IPS-15b (cell line): ENCODE data around the gene ZNF518A.
A peak's percentile ranks its signal among the peaks of the same experiment; 100 is the strongest.

Source experiments
- H3K27me3 ChIP-seq: one replicate; pipeline ENCODE4 v1.6.1; 2013; ENCODE audit warnings: low read length; ENCODE audit not compliant: control insufficient read depth, insufficient read depth
- H3K36me3 ChIP-seq: one replicate; pipeline ENCODE4 v1.6.1; 2013; ENCODE audit warnings: low read length; ENCODE audit not compliant: control insufficient read depth, insufficient read depth
- H3K4me1 ChIP-seq: one replicate; pipeline ENCODE4 v1.6.1; 2013; ENCODE audit warnings: mild to moderate bottlenecking, low read length; ENCODE audit not compliant: control insufficient read depth, insufficient read depth
- H3K4me3 ChIP-seq: one replicate; pipeline ENCODE4 v1.5.1; 2013; ENCODE audit warnings: low read depth, low read length
- H3K9ac ChIP-seq: one replicate; pipeline ENCODE4 v1.6.1; 2013; ENCODE audit warnings: low read depth, mild to moderate bottlenecking, low read length
- H3K9me3 ChIP-seq: one replicate; pipeline ENCODE4 v1.6.1; 2013; ENCODE audit warnings: mild to moderate bottlenecking, low read length; ENCODE audit not compliant: control insufficient read depth, insufficient read depth

Gene ZNF518A

DNA sequence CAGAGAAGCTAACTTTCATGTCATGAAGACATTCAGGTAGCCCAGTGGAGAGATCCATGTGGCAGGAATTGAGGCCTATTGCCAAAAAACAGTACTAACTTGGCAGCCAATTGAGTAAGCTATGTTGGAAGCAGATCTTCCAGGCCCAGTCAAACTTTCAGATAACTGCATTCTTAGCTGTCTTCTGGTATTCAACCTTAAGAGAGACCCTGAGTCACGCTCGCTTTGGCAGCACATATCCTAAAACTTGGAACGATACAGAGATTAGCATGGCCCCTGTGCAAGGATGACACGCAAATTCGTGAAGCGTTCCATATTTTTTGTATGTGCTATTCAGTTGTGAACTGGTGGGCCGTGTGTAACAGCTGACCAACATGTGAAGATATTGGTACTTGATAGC lies 17.6 kb upstream of the ZNF518A start:
- H3K36me3 ChIP-seq = no peaks in the 10 kb centered on the region
- no peaks in the 10 kb centered on the region for H3K27me3 ChIP-seq
- no peak overlapping the region for H3K9ac ChIP-seq
- H3K4me1 ChIP-seq = no peaks in the 10 kb centered on the region
- H3K4me3 ChIP-seq = no peak overlapping the region
- no peaks in the 10 kb centered on the region for H3K9me3 ChIP-seq

DNA sequence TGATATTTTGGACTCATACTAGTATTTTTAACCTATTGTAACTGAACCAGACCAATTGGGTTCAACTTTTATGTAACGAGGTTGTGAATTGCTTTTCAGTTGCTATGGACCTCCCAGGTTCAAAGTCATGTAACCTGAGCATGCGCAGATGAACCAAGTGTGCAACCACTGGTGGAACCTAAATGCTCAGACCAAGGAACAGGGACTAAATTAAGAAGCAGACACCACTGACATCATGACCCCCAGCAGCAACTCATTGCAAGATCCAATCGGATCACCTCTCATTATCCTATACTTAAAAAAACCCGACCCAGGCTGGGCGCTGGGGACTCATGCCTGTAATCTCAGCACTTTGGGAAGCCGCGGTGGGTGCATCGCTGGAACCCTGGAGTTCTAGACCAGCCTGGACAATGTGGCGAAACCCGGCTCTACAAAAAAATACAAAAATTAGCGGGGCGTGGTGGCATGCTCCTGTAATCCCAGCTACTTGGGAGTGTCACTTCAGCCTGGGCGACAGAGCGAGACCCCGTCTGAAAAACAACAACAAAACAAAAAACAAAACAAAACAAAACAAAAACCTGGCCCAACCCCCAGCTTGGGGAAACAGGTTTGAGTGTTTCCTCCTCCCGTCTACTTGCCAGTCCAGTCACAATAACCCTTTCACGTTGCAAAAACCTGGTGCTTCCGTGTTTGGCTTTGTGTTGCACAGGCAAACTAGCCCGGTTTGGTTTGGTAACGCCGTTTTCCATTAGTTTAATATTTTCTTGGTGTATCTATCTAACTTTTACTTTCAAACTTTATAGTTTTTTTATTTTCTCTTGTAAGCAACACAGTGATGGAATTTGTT lies 11.3 kb upstream of the ZNF518A start:
- Histone ChIP-seq H3K36me3 (no peaks in the 10 kb centered on the region), H3K27me3 (no peaks in the 10 kb centered on the region), H3K4me3 (no peak overlapping the region), H3K9me3 (no peaks in the 10 kb centered on the region), H3K4me1 (no peaks in the 10 kb centered on the region), H3K9ac (no peak overlapping the region)

DNA sequence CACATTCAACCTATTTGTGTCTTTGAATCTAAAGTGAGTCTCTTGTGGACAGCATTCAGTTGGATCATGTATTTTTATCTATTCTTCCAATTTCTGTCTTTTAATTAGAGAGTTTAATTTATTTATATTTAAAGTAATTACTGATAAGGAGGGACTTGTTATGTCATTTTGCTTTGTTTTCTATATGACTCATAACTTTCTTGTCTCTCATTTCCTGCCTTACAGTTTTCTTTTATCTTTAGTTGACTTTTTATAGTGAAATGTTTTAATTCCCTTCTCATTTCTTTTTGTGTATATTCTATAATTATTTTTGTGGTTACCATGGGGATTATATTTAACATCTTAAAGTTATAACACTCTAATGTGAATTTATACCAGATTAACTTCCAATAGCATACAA lies 7.3 kb upstream of the ZNF518A start:
- H3K36me3 ChIP-seq = no peaks in the 10 kb centered on the region
- no peak overlapping the region for H3K9ac ChIP-seq
- H3K4me3 ChIP-seq = no peak overlapping the region
- H3K9me3 ChIP-seq = no peaks in the 10 kb centered on the region
- H3K4me1 ChIP-seq = peaks cover 4% of the 10 kb centered on the region
- no peaks in the 10 kb centered on the region for H3K27me3 ChIP-seq

DNA sequence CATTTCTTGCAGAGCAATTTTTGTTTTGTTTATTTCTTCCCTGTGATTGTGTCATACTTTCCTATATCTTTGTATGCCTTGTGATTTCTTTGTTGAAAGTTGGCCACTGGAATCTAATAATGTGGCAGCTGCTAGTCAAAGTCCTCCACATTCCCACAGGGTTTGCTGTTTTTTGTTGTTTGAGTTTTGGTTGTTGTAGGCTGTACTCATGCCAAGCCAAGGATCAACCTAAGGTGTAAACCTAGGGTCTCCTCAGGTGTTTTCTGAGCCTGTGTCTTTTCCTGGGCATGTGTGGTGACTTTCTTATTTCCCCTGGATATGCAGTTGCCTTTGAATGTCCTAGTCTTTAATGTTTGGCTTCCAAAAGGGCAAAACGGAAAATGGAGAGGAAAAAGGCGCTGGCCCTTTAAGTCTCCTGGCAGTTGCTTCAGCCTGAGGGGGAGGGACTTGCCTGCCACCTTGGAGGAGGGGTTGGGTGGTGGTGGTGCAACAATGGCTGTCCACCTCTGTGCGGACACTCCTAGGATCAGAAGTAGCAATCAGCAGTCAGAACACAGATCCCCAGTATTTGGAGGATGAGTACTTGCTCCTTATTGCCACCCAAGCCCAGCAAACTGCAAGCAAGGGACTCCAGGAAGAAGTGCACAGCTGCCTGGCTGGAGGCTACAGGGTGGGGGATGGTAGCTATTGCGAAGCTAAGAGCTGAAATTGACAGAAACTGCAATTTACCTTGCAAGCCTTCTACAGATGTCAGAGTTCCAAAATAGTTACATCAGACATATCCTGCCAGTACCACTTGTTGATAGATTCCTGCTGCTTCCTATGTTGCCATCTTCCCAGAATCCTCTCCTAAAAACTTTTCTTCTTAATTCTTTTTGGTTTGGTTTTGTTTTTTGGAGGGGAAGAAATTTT lies 5.6 kb upstream of the ZNF518A start:
- Histone ChIP-seq H3K9me3 (no peaks in the 10 kb centered on the region), H3K36me3 (no peaks in the 10 kb centered on the region), H3K4me3 (peak overlapping the region; percentile 70), H3K4me1 (peaks cover 4% of the 10 kb centered on the region), H3K27me3 (no peaks in the 10 kb centered on the region), H3K9ac (peak overlapping the region; percentile 62)

DNA sequence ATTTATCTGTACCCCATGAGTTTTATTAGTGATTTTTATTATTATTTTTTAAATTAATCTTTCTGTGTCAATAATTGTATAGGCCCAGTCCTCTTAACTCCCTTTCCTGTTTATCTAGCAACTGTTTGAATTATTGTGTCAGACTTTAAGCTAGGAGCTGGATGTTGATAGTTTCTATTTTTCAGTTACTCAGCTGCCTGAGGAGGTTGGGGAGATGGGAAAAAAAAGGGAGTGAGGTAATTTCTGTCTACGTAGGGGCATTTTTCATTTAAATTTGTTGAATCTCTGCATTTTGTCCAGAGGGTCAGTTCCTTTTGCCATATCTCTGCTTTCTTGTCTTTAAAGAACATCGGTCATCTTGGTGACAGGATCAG lies 5.0 kb upstream of the ZNF518A start:
- peaks cover 4% of the 10 kb centered on the region for H3K4me1 ChIP-seq
- no peaks in the 10 kb centered on the region for H3K36me3 ChIP-seq
- H3K4me3 ChIP-seq = peak overlapping the region; percentile 70
- no peak overlapping the region for H3K9ac ChIP-seq
- H3K9me3 ChIP-seq = no peaks in the 10 kb centered on the region
- no peaks in the 10 kb centered on the region for H3K27me3 ChIP-seq

DNA sequence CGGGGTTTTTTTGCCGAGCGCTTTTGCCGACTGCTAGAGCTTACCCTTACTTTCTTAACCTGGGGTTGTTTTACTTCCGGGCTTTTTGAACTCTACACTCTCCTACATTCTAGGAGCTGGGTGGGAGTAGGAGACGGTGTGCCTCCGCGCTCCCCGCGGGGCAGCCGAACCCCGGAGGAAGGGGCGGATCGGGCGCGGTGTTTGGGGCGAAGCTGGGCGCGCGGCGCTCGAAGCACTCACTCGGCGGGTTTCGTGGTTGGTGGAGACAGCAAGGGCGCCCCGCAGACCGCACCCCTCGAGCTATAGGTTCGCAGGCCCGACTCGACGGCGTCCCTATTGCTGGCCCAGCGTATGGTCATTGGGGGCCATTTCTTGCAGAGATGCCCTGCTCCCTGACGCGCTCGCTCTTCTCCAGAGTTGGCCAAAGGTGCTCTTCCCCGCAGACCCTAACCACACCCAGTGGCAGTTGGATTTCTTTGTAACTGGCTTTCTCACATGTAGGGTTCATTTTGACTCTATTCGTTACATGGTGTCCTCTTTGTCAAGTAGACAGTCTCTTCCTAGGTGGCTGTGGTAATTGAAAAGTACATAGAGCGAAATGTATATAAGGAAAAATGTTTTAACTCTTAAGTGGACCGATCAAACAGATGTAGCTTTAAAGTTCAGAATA lies 364 bp downstream of the ZNF518A start:
- peaks cover 7% of the 10 kb centered on the region for H3K36me3 ChIP-seq
- peak overlapping the region; percentile 97 for H3K4me3 ChIP-seq
- H3K27me3 ChIP-seq = no peaks in the 10 kb centered on the region
- H3K9ac ChIP-seq = peak overlapping the region; percentile 100
- H3K4me1 ChIP-seq = peaks cover 3% of the 10 kb centered on the region
- no peaks in the 10 kb centered on the region for H3K9me3 ChIP-seq

DNA sequence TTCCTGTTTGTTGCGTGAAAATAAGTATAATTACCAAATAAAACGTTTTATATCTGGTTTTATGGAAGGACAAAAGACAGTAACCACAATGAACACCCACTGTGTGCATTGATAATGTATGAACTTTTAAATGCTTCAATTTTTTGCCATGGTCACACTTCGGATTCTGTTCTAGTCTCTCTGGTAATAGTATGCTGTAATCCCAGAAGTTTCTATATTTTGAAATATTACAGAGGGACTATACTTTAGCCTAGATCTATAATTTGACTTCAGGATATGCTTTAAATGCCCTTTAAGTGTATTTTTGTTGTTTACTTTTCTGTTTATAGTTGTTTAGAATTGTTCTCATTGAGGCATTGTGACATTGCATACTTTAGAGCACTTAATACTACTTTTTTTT lies 1.5 kb downstream of the ZNF518A start:
- no peaks in the 10 kb centered on the region for H3K9me3 ChIP-seq
- peaks cover 3% of the 10 kb centered on the region for H3K4me1 ChIP-seq
- H3K27me3 ChIP-seq = no peaks in the 10 kb centered on the region
- H3K4me3 ChIP-seq = peak overlapping the region; percentile 97
- H3K36me3 ChIP-seq = peaks cover 7% of the 10 kb centered on the region
- no peak overlapping the region for H3K9ac ChIP-seq

DNA sequence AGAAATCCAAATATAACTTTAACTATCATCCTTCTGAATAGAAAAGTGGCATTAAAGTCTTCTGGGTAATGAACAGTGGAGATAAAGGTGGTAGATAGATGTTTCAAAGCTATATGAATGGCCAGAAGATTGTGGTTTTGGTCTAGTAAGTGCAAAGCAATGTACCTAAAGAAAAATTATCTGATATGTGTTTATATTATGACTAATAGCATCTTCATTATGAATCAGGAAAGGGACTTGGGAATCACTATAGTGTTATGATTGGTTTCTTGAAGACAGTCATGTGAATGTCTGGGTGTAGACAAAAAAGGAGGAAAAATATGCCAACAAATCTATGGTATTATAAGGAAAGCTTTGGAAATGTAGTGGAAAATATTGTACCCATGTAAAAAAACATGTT lies 3.0 kb downstream of the ZNF518A start:
- no peak overlapping the region for H3K4me3 ChIP-seq
- peaks cover 3% of the 10 kb centered on the region for H3K4me1 ChIP-seq
- peaks cover 7% of the 10 kb centered on the region for H3K36me3 ChIP-seq
- no peaks in the 10 kb centered on the region for H3K27me3 ChIP-seq
- H3K9me3 ChIP-seq = no peaks in the 10 kb centered on the region
- H3K9ac ChIP-seq = no peak overlapping the region

DNA sequence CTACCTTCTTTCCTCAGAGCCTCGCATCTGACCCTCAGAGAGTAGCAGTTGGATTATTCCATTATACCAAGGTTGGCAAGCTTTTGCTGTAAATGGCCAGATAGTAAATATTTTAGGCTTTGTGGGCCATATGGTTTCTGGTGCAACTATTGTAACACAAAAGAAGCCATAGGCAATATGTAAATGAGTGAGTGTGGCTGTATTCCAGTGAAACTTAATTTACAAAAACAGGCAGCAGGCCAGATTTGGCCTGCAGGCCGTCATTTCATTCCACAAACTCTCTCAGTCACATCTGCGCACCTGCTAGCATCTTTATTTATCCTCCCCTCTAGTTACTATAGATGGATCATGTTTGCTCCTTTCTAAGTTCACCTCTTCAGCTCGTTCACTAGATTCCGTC lies 6.7 kb downstream of the ZNF518A start:
- Histone ChIP-seq H3K9ac (no peak overlapping the region), H3K4me1 (no peaks in the 10 kb centered on the region), H3K27me3 (no peaks in the 10 kb centered on the region), H3K9me3 (no peaks in the 10 kb centered on the region), H3K36me3 (peaks cover 7% of the 10 kb centered on the region), H3K4me3 (no peak overlapping the region)

DNA sequence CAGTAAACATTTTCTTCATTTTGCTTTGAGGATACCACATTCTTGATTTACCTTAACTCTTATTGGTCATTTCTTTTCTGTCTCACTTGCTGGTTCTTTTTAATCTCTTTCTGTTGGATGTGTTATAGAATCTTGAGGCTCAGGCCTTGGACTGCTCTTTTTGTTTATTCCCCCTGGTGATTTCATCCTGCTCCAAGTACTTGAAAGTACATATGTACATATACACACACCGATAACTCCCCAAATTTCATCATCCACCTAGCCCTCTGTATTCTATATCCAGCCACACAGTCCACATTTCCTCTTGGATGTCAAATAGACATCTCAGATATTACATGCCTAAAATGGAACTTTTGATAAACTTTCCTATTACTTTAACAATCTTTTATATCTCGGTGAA lies 7.5 kb downstream of the ZNF518A start:
- H3K4me3 ChIP-seq = no peak overlapping the region
- H3K4me1 ChIP-seq = no peaks in the 10 kb centered on the region
- no peaks in the 10 kb centered on the region for H3K9me3 ChIP-seq
- H3K27me3 ChIP-seq = no peaks in the 10 kb centered on the region
- H3K9ac ChIP-seq = no peak overlapping the region
- peaks cover 7% of the 10 kb centered on the region for H3K36me3 ChIP-seq

DNA sequence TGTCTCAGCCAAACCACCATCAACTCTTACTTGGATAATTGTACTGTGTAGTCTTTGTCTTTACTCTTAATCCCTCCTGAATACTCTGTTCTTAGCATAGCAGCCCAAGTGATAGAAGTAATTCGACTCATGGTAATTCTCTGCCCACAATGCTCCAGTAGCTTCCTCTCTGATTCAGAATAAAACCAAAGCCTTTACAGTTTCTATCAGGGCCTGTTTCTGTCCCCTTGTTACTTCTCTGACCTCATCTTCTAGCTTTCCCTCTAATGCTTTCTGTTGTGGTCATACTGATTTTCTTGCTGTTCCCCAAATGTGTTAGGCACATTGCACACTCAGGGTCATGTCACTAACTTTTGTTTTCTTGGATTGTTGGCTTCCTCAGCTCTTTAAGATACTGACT lies 8.0 kb downstream of the ZNF518A start:
- Histone ChIP-seq H3K27me3 (no peaks in the 10 kb centered on the region), H3K9ac (no peak overlapping the region), H3K4me1 (no peaks in the 10 kb centered on the region), H3K36me3 (peaks cover 7% of the 10 kb centered on the region), H3K4me3 (no peak overlapping the region), H3K9me3 (no peaks in the 10 kb centered on the region)
